H9 (cell line): ENCODE measurements around the gene IRAK1BP1. TPM values are rescaled to one million over a fixed set of nuclear protein-coding genes. Genes with fewer than 3 reads are reported as not detected.

Source experiments
- DNase-seq: peaks from one replicate; pipeline ENCODE4 v3.0.0-alpha.2; 2017
- H2AFZ ChIP-seq: one replicate; pipeline ENCODE4 v1.6.1; 2013; ENCODE audit warnings: mild to moderate bottlenecking, low read length, control low read depth, moderate library complexity
- H2AK5ac ChIP-seq: 2 replicates; pipeline ENCODE4 v1.6.1; 2013; ENCODE audit warnings: low read length, control low read depth, mixed read lengths; ENCODE audit not compliant: insufficient read length
- H2BK120ac ChIP-seq: one replicate; pipeline ENCODE4 v1.6.1; 2013; ENCODE audit warnings: low read depth, mild to moderate bottlenecking, low read length, control low read depth, inconsistent platforms; ENCODE audit not compliant: poor library complexity, severe bottlenecking
- H2BK12ac ChIP-seq: 2 replicates; pipeline ENCODE4 v1.6.1; 2013; ENCODE audit warnings: low read length, control low read depth, mixed read lengths, low read depth; ENCODE audit not compliant: insufficient read length
- H2BK15ac ChIP-seq: 2 replicates; pipeline ENCODE4 v1.6.1; 2013; ENCODE audit warnings: low read depth, low read length, control low read depth
- H2BK20ac ChIP-seq: one replicate; pipeline ENCODE4 v1.6.1; 2013; ENCODE audit warnings: low read depth, mild to moderate bottlenecking, low read length, control low read depth, inconsistent platforms; ENCODE audit not compliant: poor library complexity, severe bottlenecking
- H2BK5ac ChIP-seq: 2 replicates; pipeline ENCODE4 v1.6.1; 2013; ENCODE audit warnings: low read length, control low read depth, mixed read lengths; ENCODE audit not compliant: insufficient read length
- H3K14ac ChIP-seq: 2 replicates; pipeline ENCODE4 v1.6.1; 2013; ENCODE audit warnings: low read length, control low read depth; ENCODE audit not compliant: insufficient read depth
- H3K18ac ChIP-seq: 2 replicates; pipeline ENCODE4 v1.6.1; 2013; ENCODE audit warnings: low read depth, mild to moderate bottlenecking, mixed read lengths, low read length, control low read depth; ENCODE audit not compliant: insufficient read length
- H3K23ac ChIP-seq: 2 replicates; pipeline ENCODE4 v1.6.1; 2013; ENCODE audit warnings: low read length, control low read depth, mixed read lengths, low read depth; ENCODE audit not compliant: insufficient read length
- H3K23me2 ChIP-seq: 2 replicates; pipeline ENCODE4 v1.6.1; 2013; ENCODE audit warnings: low read depth, mild to moderate bottlenecking, mixed read lengths, low read length, control low read depth; ENCODE audit not compliant: insufficient read length, poor library complexity, severe bottlenecking
- H3K27ac ChIP-seq: 2 replicates; pipeline ENCODE4 v1.5.1; 2013; ENCODE audit warnings: low read length, control low read depth, mixed read lengths, low read depth; ENCODE audit not compliant: insufficient read length
- H3K27me3 ChIP-seq: 2 replicates; pipeline ENCODE4 v1.6.1; 2013; ENCODE audit warnings: low read length, control low read depth, inconsistent platforms; ENCODE audit not compliant: insufficient read depth
- H3K4ac ChIP-seq: 2 replicates; pipeline ENCODE4 v1.6.1; 2013; ENCODE audit warnings: low read depth, mild to moderate bottlenecking, control low read depth, inconsistent platforms, low read length, moderate library complexity
- H3K4me1 ChIP-seq: 2 replicates; pipeline ENCODE4 v1.6.1; 2013; ENCODE audit warnings: low read length, control low read depth, inconsistent platforms; ENCODE audit not compliant: insufficient read depth
- H3K4me2 ChIP-seq: 2 replicates; pipeline ENCODE4 v1.6.1; 2013; ENCODE audit warnings: low read length, control low read depth, mixed read lengths; ENCODE audit not compliant: insufficient read length, insufficient read depth
- H3K56ac ChIP-seq: 2 replicates; pipeline ENCODE4 v1.6.1; 2013; ENCODE audit warnings: low read depth, mild to moderate bottlenecking, mixed read lengths, low read length, control low read depth; ENCODE audit not compliant: insufficient read length
- H3K79me1 ChIP-seq: 2 replicates; pipeline ENCODE4 v1.6.1; 2013; ENCODE audit warnings: low read depth, mild to moderate bottlenecking, moderate library complexity, low read length, control low read depth, inconsistent platforms; ENCODE audit not compliant: insufficient read depth, poor library complexity, severe bottlenecking
- H3K79me2 ChIP-seq: 2 replicates; pipeline ENCODE4 v1.6.1; 2013; ENCODE audit warnings: low read length, control low read depth, inconsistent platforms; ENCODE audit not compliant: insufficient read depth
- H3K9ac ChIP-seq: 2 replicates; pipeline ENCODE4 v1.6.1; 2013; ENCODE audit warnings: low read length, control low read depth, mixed read lengths; ENCODE audit not compliant: insufficient read length; ENCODE audit errors: extremely low read depth
- H3K9me3 ChIP-seq: one replicate; pipeline ENCODE4 v1.6.1; 2013; ENCODE audit warnings: low read depth, low read length, inconsistent platforms; ENCODE audit not compliant: control insufficient read depth
- H3T11ph ChIP-seq: one replicate; pipeline ENCODE4 v1.6.1; 2013; ENCODE audit warnings: mild to moderate bottlenecking, low read length, control low read depth, inconsistent platforms
- H4K20me1 ChIP-seq: one replicate; pipeline ENCODE4 v1.6.1; 2013; ENCODE audit not compliant: control insufficient read depth, insufficient read length, insufficient read depth
- H4K5ac ChIP-seq: 2 replicates; pipeline ENCODE4 v1.6.1; 2013; ENCODE audit warnings: low read depth, mild to moderate bottlenecking, mixed read lengths, low read length, control low read depth; ENCODE audit not compliant: insufficient read length
- H4K8ac ChIP-seq: replicated peaks from 2 replicates; pipeline ENCODE4 v1.6.1; 2013; ENCODE audit warnings: low read length, control low read depth, mixed read lengths, low read depth; ENCODE audit not compliant: insufficient read length
- H4K91ac ChIP-seq: 2 replicates; pipeline ENCODE4 v1.6.1; 2013; ENCODE audit warnings: low read depth, mild to moderate bottlenecking, moderate library complexity, mixed read lengths, low read length, control low read depth; ENCODE audit not compliant: insufficient read length
- H3K27ac Mint-ChIP-seq, 3 experiments: 2 replicates in 2 of 3; 3 replicates in 1 of 3; pipeline ENCODE4 v1.8.0; 2020 to 2021; ENCODE audit warnings: mixed read lengths in 3 of 3, mild to moderate bottlenecking in 1 of 3, moderate library complexity in 1 of 3
- H3K27me3 Mint-ChIP-seq: 2 replicates; pipeline ENCODE4 v1.8.0; 2021; ENCODE audit warnings: low read depth, mild to moderate bottlenecking, moderate library complexity, mixed read lengths
- H3K36me3 Mint-ChIP-seq, 3 experiments: 2 replicates in 2 of 3; 3 replicates in 1 of 3; pipeline ENCODE4 v1.8.0; 2020 to 2021; ENCODE audit warnings: low read depth in 3 of 3, mixed read lengths in 3 of 3; ENCODE audit not compliant: insufficient read depth in 1 of 3
- H3K4me1 Mint-ChIP-seq, 2 experiments: 2 replicates each; pipeline ENCODE4 v1.8.0; 2020; ENCODE audit warnings: mixed read lengths in 2 of 2
- H3K4me3 Mint-ChIP-seq, 2 experiments: 2 replicates in 1 of 2; 3 replicates in 1 of 2; pipeline ENCODE4 v1.8.0; 2020 to 2021; ENCODE audit warnings: mild to moderate bottlenecking in 2 of 2, mixed read lengths in 2 of 2, moderate library complexity in 1 of 2
- H3K9me3 Mint-ChIP-seq, 2 experiments: 2 replicates in 1 of 2; 3 replicates in 1 of 2; pipeline ENCODE4 v1.8.0; 2020; ENCODE audit warnings: mild to moderate bottlenecking in 2 of 2, mixed read lengths in 2 of 2, moderate library complexity in 1 of 2
- WGBS: extraction: QIAGEN DNeasy Blood & Tissue Kit; methylation state at CpG from one replicate; pipeline ENCODE4 v1.1.7; 2013; ENCODE audit warnings: missing lambda C conversion rate, low lambda C conversion rate, mixed read lengths; ENCODE audit not compliant: insufficient read length; ENCODE audit errors: extremely low coverage; 5-methylcytosine and 5-hydroxymethylcytosine counted together
- long read RNA-seq: library from polyadenylated mRNA; unstranded; transcript quantifications from one replicate; pipeline ENCODE4 v2.0.0, GENCODE V29; 2020
- total RNA-seq: library from RNA; stranded (reverse); gene quantifications from 2 replicates; pipeline ENCODE4 v1.2.1, GENCODE V29; 2021
- TF ChIP-seq, protein P1 (sequence below): fragments of 200-600 bp; sonication (generic); conservative IDR thresholded peaks from 3 replicates; pipeline ENCODE4 v1.8.0; 2021; ENCODE audit warnings: antibody characterized with exemption, mild to moderate bottlenecking

The IRAK1BP1 gene, protein sequence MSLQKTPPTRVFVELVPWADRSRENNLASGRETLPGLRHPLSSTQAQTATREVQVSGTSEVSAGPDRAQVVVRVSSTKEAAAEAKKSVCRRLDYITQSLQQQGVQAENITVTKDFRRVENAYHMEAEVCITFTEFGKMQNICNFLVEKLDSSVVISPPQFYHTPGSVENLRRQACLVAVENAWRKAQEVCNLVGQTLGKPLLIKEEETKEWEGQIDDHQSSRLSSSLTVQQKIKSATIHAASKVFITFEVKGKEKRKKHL
- 3.8 and 4.0 TPM in 2 replicates for total RNA-seq
- long read RNA-seq, full-length matches to known transcripts = 1 of 15 reads
- long read RNA-seq, partial matches to known transcripts = 4 of 15 reads
- long read RNA-seq, other reads (novel, unspliced or antisense) = 10 of 15 reads

DNA sequence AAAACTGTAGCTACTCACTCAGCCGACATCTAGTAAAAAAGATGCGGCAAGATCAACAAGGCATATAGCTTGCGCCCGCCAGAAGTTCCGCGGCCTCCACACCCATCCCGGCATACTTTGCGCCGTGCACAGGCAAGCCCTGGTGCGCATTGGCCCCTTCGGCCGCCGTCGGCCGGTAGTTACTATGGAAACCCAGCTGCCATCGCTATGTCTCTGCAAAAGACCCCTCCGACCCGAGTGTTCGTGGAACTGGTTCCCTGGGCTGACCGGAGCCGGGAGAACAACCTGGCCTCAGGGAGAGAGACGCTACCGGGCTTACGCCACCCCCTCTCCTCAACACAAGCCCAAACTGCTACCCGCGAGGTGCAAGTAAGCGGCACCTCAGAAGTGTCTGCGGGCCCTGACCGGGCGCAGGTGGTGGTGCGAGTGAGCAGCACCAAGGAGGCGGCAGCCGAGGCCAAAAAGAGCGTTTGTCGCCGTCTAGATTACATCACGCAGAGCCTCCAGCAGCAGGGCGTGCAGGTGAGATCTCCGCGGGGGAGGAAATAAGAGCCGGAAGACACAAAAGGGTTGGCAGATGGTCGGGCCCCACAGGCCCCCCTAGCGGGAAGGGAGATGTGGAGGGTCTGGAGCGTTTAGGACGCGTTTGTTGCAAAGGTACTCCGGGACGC, at the start of gene IRAK1BP1:
Gene IRAK1BP1, plus strand, starts transcription at position 182 of the 671 bp plus-strand sequence. Its CDS starts 26 bp downstream, at position 208.
- H3K27me3 Mint-ChIP-seq = no peaks in the 10 kb centered on the region
- H4K91ac ChIP-seq = no peak within 1 kb of the TSS
- H2BK5ac ChIP-seq = no peak within 1 kb of the TSS

More for the DNA sequence above, at the start of gene IRAK1BP1:
- Histone ChIP-seq H3K56ac (no peak within 1 kb of the TSS), H2BK15ac (no peak within 1 kb of the TSS), H2BK12ac (no peak within 1 kb of the TSS), H3K27ac (no peak within 1 kb of the TSS), H2BK120ac (no peak within 1 kb of the TSS), H3T11ph (no peak within 1 kb of the TSS), H2AK5ac (no peak within 1 kb of the TSS), H3K18ac (peak within 1 kb of the TSS; percentile 83), H3K23me2 (peaks cover 5% of the 10 kb centered on the region), H3K4me1 (no peaks in the 10 kb centered on the region; the same call in 1 of the 2 replicates), H3K27me3 (no peaks in the 10 kb centered on the region), H4K8ac (no peak within 1 kb of the TSS), H3K79me2 (no peaks in the 10 kb centered on the region), H3K4ac (no peak within 1 kb of the TSS), H4K5ac (no peak within 1 kb of the TSS), H3K4me2 (peak within 1 kb of the TSS; percentile 93), H4K20me1 (no peaks in the 10 kb centered on the region), H3K23ac (no peak within 1 kb of the TSS), H2AFZ (peak within 1 kb of the TSS; percentile 94), H3K9me3 (no peaks in the 10 kb centered on the region), H3K79me1 (no peaks in the 10 kb centered on the region), H3K9ac (peak within 1 kb of the TSS; percentile 84), H2BK20ac (no peak within 1 kb of the TSS), H3K14ac (peak within 1 kb of the TSS; percentile 87)
- Mint-ChIP-seq H3K27ac (peak within 1 kb of the TSS; percentile 97 to 99 (median 98)), H3K4me3 (peak within 1 kb of the TSS; percentile 88 to 94), H3K4me1 (peaks cover 13 to 19% of the 10 kb centered on the region in 2 experiments), H3K36me3 (peaks cover 0 to 4% (median 4%) of the 10 kb centered on the region in 3 experiments; a peak in 4 of 7 replicates), H3K9me3 (no peaks in the 10 kb centered on the region)
- TF ChIP-seq, protein P1, sequence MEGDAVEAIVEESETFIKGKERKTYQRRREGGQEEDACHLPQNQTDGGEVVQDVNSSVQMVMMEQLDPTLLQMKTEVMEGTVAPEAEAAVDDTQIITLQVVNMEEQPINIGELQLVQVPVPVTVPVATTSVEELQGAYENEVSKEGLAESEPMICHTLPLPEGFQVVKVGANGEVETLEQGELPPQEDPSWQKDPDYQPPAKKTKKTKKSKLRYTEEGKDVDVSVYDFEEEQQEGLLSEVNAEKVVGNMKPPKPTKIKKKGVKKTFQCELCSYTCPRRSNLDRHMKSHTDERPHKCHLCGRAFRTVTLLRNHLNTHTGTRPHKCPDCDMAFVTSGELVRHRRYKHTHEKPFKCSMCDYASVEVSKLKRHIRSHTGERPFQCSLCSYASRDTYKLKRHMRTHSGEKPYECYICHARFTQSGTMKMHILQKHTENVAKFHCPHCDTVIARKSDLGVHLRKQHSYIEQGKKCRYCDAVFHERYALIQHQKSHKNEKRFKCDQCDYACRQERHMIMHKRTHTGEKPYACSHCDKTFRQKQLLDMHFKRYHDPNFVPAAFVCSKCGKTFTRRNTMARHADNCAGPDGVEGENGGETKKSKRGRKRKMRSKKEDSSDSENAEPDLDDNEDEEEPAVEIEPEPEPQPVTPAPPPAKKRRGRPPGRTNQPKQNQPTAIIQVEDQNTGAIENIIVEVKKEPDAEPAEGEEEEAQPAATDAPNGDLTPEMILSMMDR = peak; percentile 38
- no CpG with 5 or more reads among the region's 48 CpGs for WGBS
- DNase-seq = peak; percentile 91
